OCI-LY1 (cell line): ENCODE results near the gene TMEM220.

Experiments used
- CTCF ChIP-seq: fragments of 200-600 bp; sonication (generic), shearing (Covaris generic); IDR thresholded peaks from 2 replicates; pipeline ENCODE4 v1.5.1; 2017; ENCODE audit warnings: mild to moderate bottlenecking, antibody characterized with exemption, low read length, moderate library complexity, mixed read lengths
- EZH2 ChIP-seq: fragments of 200-600 bp; sonication (generic), shearing (Covaris generic); IDR thresholded peaks from 2 replicates; pipeline ENCODE4 v1.8.0; 2017; ENCODE audit warnings: borderline replicate concordance, mixed run types, mild to moderate bottlenecking, antibody characterized with exemption, low read length, moderate library complexity, mixed read lengths

GRCh38 chr17:10777890-10778289 is 48.1 kb upstream of the TMEM220 start:
- TF ChIP-seq CTCF = no peak
- no peak for TF ChIP-seq EZH2
